H9 (cell line): ENCODE results near the gene DUSP11. TPM values are rescaled to one million over a fixed set of nuclear protein-coding genes. Genes with fewer than 3 reads are reported as not detected.

Experiments
- DNase-seq: peaks from one replicate; pipeline ENCODE4 v3.0.0-alpha.2; 2017
- H2AFZ ChIP-seq: one replicate; pipeline ENCODE4 v1.6.1; 2013; ENCODE audit warnings: mild to moderate bottlenecking, low read length, control low read depth, moderate library complexity
- H2AK5ac ChIP-seq: 2 replicates; pipeline ENCODE4 v1.6.1; 2013; ENCODE audit warnings: low read length, control low read depth, mixed read lengths; ENCODE audit not compliant: insufficient read length
- H2BK120ac ChIP-seq: one replicate; pipeline ENCODE4 v1.6.1; 2013; ENCODE audit warnings: low read depth, mild to moderate bottlenecking, low read length, control low read depth, inconsistent platforms; ENCODE audit not compliant: poor library complexity, severe bottlenecking
- H2BK12ac ChIP-seq: 2 replicates; pipeline ENCODE4 v1.6.1; 2013; ENCODE audit warnings: low read length, control low read depth, mixed read lengths, low read depth; ENCODE audit not compliant: insufficient read length
- H2BK15ac ChIP-seq: 2 replicates; pipeline ENCODE4 v1.6.1; 2013; ENCODE audit warnings: low read depth, low read length, control low read depth
- H2BK20ac ChIP-seq: one replicate; pipeline ENCODE4 v1.6.1; 2013; ENCODE audit warnings: low read depth, mild to moderate bottlenecking, low read length, control low read depth, inconsistent platforms; ENCODE audit not compliant: poor library complexity, severe bottlenecking
- H2BK5ac ChIP-seq: 2 replicates; pipeline ENCODE4 v1.6.1; 2013; ENCODE audit warnings: low read length, control low read depth, mixed read lengths; ENCODE audit not compliant: insufficient read length
- H3K14ac ChIP-seq: 2 replicates; pipeline ENCODE4 v1.6.1; 2013; ENCODE audit warnings: low read length, control low read depth; ENCODE audit not compliant: insufficient read depth
- H3K18ac ChIP-seq: 2 replicates; pipeline ENCODE4 v1.6.1; 2013; ENCODE audit warnings: low read depth, mild to moderate bottlenecking, mixed read lengths, low read length, control low read depth; ENCODE audit not compliant: insufficient read length
- H3K23ac ChIP-seq: 2 replicates; pipeline ENCODE4 v1.6.1; 2013; ENCODE audit warnings: low read length, control low read depth, mixed read lengths, low read depth; ENCODE audit not compliant: insufficient read length
- H3K23me2 ChIP-seq: 2 replicates; pipeline ENCODE4 v1.6.1; 2013; ENCODE audit warnings: low read depth, mild to moderate bottlenecking, mixed read lengths, low read length, control low read depth; ENCODE audit not compliant: insufficient read length, poor library complexity, severe bottlenecking
- H3K27ac ChIP-seq: 2 replicates; pipeline ENCODE4 v1.5.1; 2013; ENCODE audit warnings: low read length, control low read depth, mixed read lengths, low read depth; ENCODE audit not compliant: insufficient read length
- H3K27me3 ChIP-seq: 2 replicates; pipeline ENCODE4 v1.6.1; 2013; ENCODE audit warnings: low read length, control low read depth, inconsistent platforms; ENCODE audit not compliant: insufficient read depth
- H3K4ac ChIP-seq: 2 replicates; pipeline ENCODE4 v1.6.1; 2013; ENCODE audit warnings: low read depth, mild to moderate bottlenecking, control low read depth, inconsistent platforms, low read length, moderate library complexity
- H3K4me1 ChIP-seq: 2 replicates; pipeline ENCODE4 v1.6.1; 2013; ENCODE audit warnings: low read length, control low read depth, inconsistent platforms; ENCODE audit not compliant: insufficient read depth
- H3K4me2 ChIP-seq: 2 replicates; pipeline ENCODE4 v1.6.1; 2013; ENCODE audit warnings: low read length, control low read depth, mixed read lengths; ENCODE audit not compliant: insufficient read length, insufficient read depth
- H3K56ac ChIP-seq: 2 replicates; pipeline ENCODE4 v1.6.1; 2013; ENCODE audit warnings: low read depth, mild to moderate bottlenecking, mixed read lengths, low read length, control low read depth; ENCODE audit not compliant: insufficient read length
- H3K79me1 ChIP-seq: 2 replicates; pipeline ENCODE4 v1.6.1; 2013; ENCODE audit warnings: low read depth, mild to moderate bottlenecking, moderate library complexity, low read length, control low read depth, inconsistent platforms; ENCODE audit not compliant: insufficient read depth, poor library complexity, severe bottlenecking
- H3K79me2 ChIP-seq: 2 replicates; pipeline ENCODE4 v1.6.1; 2013; ENCODE audit warnings: low read length, control low read depth, inconsistent platforms; ENCODE audit not compliant: insufficient read depth
- H3K9ac ChIP-seq: 2 replicates; pipeline ENCODE4 v1.6.1; 2013; ENCODE audit warnings: low read length, control low read depth, mixed read lengths; ENCODE audit not compliant: insufficient read length; ENCODE audit errors: extremely low read depth
- H3K9me3 ChIP-seq: one replicate; pipeline ENCODE4 v1.6.1; 2013; ENCODE audit warnings: low read depth, low read length, inconsistent platforms; ENCODE audit not compliant: control insufficient read depth
- H3T11ph ChIP-seq: one replicate; pipeline ENCODE4 v1.6.1; 2013; ENCODE audit warnings: mild to moderate bottlenecking, low read length, control low read depth, inconsistent platforms
- H4K20me1 ChIP-seq: one replicate; pipeline ENCODE4 v1.6.1; 2013; ENCODE audit not compliant: control insufficient read depth, insufficient read length, insufficient read depth
- H4K5ac ChIP-seq: 2 replicates; pipeline ENCODE4 v1.6.1; 2013; ENCODE audit warnings: low read depth, mild to moderate bottlenecking, mixed read lengths, low read length, control low read depth; ENCODE audit not compliant: insufficient read length
- H4K8ac ChIP-seq: replicated peaks from 2 replicates; pipeline ENCODE4 v1.6.1; 2013; ENCODE audit warnings: low read length, control low read depth, mixed read lengths, low read depth; ENCODE audit not compliant: insufficient read length
- H4K91ac ChIP-seq: 2 replicates; pipeline ENCODE4 v1.6.1; 2013; ENCODE audit warnings: low read depth, mild to moderate bottlenecking, moderate library complexity, mixed read lengths, low read length, control low read depth; ENCODE audit not compliant: insufficient read length
- H3K27ac Mint-ChIP-seq, 3 experiments: 2 replicates in 2 of 3; 3 replicates in 1 of 3; pipeline ENCODE4 v1.8.0; 2020 to 2021; ENCODE audit warnings: mixed read lengths in 3 of 3, mild to moderate bottlenecking in 1 of 3, moderate library complexity in 1 of 3
- H3K27me3 Mint-ChIP-seq: 2 replicates; pipeline ENCODE4 v1.8.0; 2021; ENCODE audit warnings: low read depth, mild to moderate bottlenecking, moderate library complexity, mixed read lengths
- H3K36me3 Mint-ChIP-seq, 3 experiments: 2 replicates in 2 of 3; 3 replicates in 1 of 3; pipeline ENCODE4 v1.8.0; 2020 to 2021; ENCODE audit warnings: low read depth in 3 of 3, mixed read lengths in 3 of 3; ENCODE audit not compliant: insufficient read depth in 1 of 3
- H3K4me1 Mint-ChIP-seq, 2 experiments: 2 replicates each; pipeline ENCODE4 v1.8.0; 2020; ENCODE audit warnings: mixed read lengths in 2 of 2
- H3K4me3 Mint-ChIP-seq, 2 experiments: 2 replicates in 1 of 2; 3 replicates in 1 of 2; pipeline ENCODE4 v1.8.0; 2020 to 2021; ENCODE audit warnings: mild to moderate bottlenecking in 2 of 2, mixed read lengths in 2 of 2, moderate library complexity in 1 of 2
- H3K9me3 Mint-ChIP-seq, 2 experiments: 2 replicates in 1 of 2; 3 replicates in 1 of 2; pipeline ENCODE4 v1.8.0; 2020; ENCODE audit warnings: mild to moderate bottlenecking in 2 of 2, mixed read lengths in 2 of 2, moderate library complexity in 1 of 2
- CTCF ChIP-seq: fragments of 200-600 bp; sonication (generic); conservative IDR thresholded peaks from 3 replicates; pipeline ENCODE4 v1.8.0; 2021; ENCODE audit warnings: antibody characterized with exemption, mild to moderate bottlenecking
- WGBS: extraction: QIAGEN DNeasy Blood & Tissue Kit; methylation state at CpG from one replicate; pipeline ENCODE4 v1.1.7; 2013; ENCODE audit warnings: missing lambda C conversion rate, low lambda C conversion rate, mixed read lengths; ENCODE audit not compliant: insufficient read length; ENCODE audit errors: extremely low coverage; 5-methylcytosine and 5-hydroxymethylcytosine counted together
- total RNA-seq: library from RNA; stranded (reverse); gene quantifications from 2 replicates; pipeline ENCODE4 v1.2.1, GENCODE V29; 2021

The DUSP11 gene
- total RNA-seq, 1 experiment from 2014 or later: 21.4 TPM

- no peak overlapping the region for H3K27ac ChIP-seq
- DNase-seq: no peak
- H3K14ac ChIP-seq: no peak overlapping the region
- no peak overlapping the region for H3T11ph ChIP-seq
- no peak overlapping the region for H3K4ac ChIP-seq
- H2AK5ac ChIP-seq: no peak overlapping the region
- H3K36me3 Mint-ChIP-seq: peaks cover 12 to 55% (median 47%) of the 10 kb centered on the region in 3 experiments; a peak in 6 of 7 replicates
- no peak overlapping the region for H4K8ac ChIP-seq
- H3K27ac Mint-ChIP-seq: no peak overlapping the region
- H3K4me1 Mint-ChIP-seq: peaks cover 7 to 9% of the 10 kb centered on the region in 2 experiments
- no peak overlapping the region for H3K56ac ChIP-seq
- no peaks in the 10 kb centered on the region for H3K9me3 ChIP-seq
- H3K4me1 ChIP-seq: no peaks in the 10 kb centered on the region
- no peaks in the 10 kb centered on the region; the same call in 1 of the 2 replicates for H3K27me3 Mint-ChIP-seq
- no peak overlapping the region for H3K23ac ChIP-seq
- H3K79me1 ChIP-seq: no peaks in the 10 kb centered on the region
- no CpG with 5 or more reads among the region's 8 CpGs for WGBS
- no peak overlapping the region for H4K5ac ChIP-seq
- H2BK15ac ChIP-seq: no peak overlapping the region
- no peak for TF ChIP-seq CTCF
- H3K9me3 Mint-ChIP-seq: no peaks in the 10 kb centered on the region
- H3K4me2 ChIP-seq: no peak overlapping the region
- H2BK20ac ChIP-seq: no peak overlapping the region
- H2BK12ac ChIP-seq: no peak overlapping the region
- no peak overlapping the region for H3K9ac ChIP-seq
- H4K91ac ChIP-seq: no peak overlapping the region
- H2AFZ ChIP-seq: no peak overlapping the region
- H3K27me3 ChIP-seq: no peaks in the 10 kb centered on the region
- H3K4me3 Mint-ChIP-seq: no peak overlapping the region
- H3K18ac ChIP-seq: no peak overlapping the region
- no peak overlapping the region for H2BK5ac ChIP-seq
- H4K20me1 ChIP-seq: no peaks in the 10 kb centered on the region
- no peaks in the 10 kb centered on the region; the same call in 1 of the 2 replicates for H3K79me2 ChIP-seq
- no peak overlapping the region for H2BK120ac ChIP-seq
- peaks cover 4% of the 10 kb centered on the region for H3K23me2 ChIP-seq
Observed at GRCh38 chr2:73776869-73777519, 2.9 kb downstream of the DUSP11 start.
